ENCODE results near the gene RPAP3.
A peak's percentile ranks its signal among the peaks of the same experiment; 100 is the strongest.

Gene RPAP3

DNA sequence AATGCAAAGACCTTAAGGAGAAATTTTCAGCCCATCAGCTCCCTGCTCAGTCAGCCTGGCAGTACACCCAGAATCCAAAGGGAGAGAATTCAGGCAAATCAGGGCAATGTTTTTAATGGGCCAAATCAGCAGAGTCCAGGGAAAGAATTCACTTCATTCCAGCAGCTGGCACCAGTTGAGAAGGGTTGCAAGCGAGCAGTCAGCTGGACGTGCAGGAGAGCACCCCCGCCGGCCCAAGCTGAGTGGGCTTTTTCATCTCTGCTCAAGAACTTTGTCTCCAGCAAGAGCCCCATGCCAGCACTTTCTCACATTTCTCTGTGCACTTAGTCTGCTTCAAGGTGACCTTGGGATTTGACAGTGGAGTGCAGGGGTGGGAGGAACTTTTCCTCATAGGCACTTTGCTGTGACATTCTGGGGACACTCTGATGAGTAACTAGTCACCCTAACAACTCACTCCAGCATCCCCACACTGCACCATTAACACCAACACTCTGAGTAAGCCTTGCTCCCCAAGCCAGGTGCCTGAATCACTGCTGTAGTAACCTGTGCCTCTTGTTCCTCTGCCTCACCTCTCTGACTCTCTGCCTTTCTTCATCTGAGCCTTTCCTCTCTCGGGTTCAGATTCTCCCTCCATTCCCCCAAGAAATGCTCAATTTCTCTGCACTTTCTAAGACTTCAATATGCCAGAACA lies 17.3 kb upstream of the RPAP3 start:
- peak; percentile 58 for FAIRE-seq
- TF ChIP-seq POLR2A (IDR thresholded peaks at IDR 0.05; ENCODE audit: low read depth, low read length) (no peak), POLR2AphosphoS5 (IDR thresholded peaks at IDR 0.05; ENCODE audit: low read depth, low read length) (no peak), TAF1 (IDR thresholded peaks at IDR 0.05; ENCODE audit: low read depth, low read length) (no peak), POU2F2 (IDR thresholded peaks at IDR 0.05; ENCODE audit: low read depth, low read length) (no peak), PAX5 (IDR thresholded peaks at IDR 0.05; ENCODE audit: insufficient read depth, low read length, severe bottlenecking) (no peak), SPI1 (IDR thresholded peaks at IDR 0.05; ENCODE audit: low read depth, low read length) (no peak)
- DNase-seq (ENCODE audit: insufficient read length, low spot score) = no peak

GRCh38 chr12:47722136-47722834 lies 16.5 kb upstream of the RPAP3 start:
- no peak for TF ChIP-seq POLR2AphosphoS5 (IDR thresholded peaks at IDR 0.05; ENCODE audit: low read depth, low read length)
- TF ChIP-seq POLR2A (IDR thresholded peaks at IDR 0.05; ENCODE audit: low read depth, low read length) = no peak
- TF ChIP-seq TAF1 (IDR thresholded peaks at IDR 0.05; ENCODE audit: low read depth, low read length) = no peak
- TF ChIP-seq POU2F2 (IDR thresholded peaks at IDR 0.05; ENCODE audit: low read depth, low read length) = no peak
- no peak for TF ChIP-seq PAX5 (IDR thresholded peaks at IDR 0.05; ENCODE audit: insufficient read depth, low read length, severe bottlenecking)
- TF ChIP-seq SPI1 (IDR thresholded peaks at IDR 0.05; ENCODE audit: low read depth, low read length) = no peak
- no peak for FAIRE-seq
- DNase-seq (ENCODE audit: insufficient read length, low spot score) = no peak

DNA sequence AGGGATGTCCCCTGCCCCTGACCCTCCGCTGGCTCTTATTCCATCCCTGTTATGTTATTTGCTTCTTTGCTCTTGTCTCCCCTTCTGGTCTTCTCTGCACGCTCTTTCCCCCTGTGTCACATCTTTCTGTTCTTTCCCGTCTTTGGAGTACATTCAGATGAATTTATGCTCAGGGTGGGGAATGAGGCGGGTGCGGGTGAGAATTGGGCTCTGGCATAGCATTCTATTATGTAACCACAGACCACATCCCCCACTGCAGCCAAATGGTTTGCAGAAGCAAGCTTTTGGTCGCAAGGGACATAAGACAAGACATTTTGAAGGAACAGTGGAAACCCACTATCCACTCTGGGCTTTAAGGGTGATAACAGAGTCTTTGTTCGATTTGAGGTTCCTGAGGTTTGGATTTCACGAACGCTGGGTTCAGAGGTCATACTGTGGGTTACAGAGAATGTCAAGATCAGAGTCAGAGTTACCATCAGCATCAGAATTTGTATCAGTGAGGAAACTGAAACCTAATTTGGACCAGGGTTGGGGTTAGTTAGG lies 15.7 kb upstream of the RPAP3 start:
- TF ChIP-seq POLR2AphosphoS5 (IDR thresholded peaks at IDR 0.05; ENCODE audit: low read depth, low read length) (no peak), PAX5 (IDR thresholded peaks at IDR 0.05; ENCODE audit: insufficient read depth, low read length, severe bottlenecking) (no peak), POU2F2 (IDR thresholded peaks at IDR 0.05; ENCODE audit: low read depth, low read length) (no peak), SPI1 (IDR thresholded peaks at IDR 0.05; ENCODE audit: low read depth, low read length) (no peak), POLR2A (IDR thresholded peaks at IDR 0.05; ENCODE audit: low read depth, low read length) (no peak), TAF1 (IDR thresholded peaks at IDR 0.05; ENCODE audit: low read depth, low read length) (no peak)
- DNase-seq (ENCODE audit: insufficient read length, low spot score) (no peak), FAIRE-seq (peak; percentile 23)

DNA sequence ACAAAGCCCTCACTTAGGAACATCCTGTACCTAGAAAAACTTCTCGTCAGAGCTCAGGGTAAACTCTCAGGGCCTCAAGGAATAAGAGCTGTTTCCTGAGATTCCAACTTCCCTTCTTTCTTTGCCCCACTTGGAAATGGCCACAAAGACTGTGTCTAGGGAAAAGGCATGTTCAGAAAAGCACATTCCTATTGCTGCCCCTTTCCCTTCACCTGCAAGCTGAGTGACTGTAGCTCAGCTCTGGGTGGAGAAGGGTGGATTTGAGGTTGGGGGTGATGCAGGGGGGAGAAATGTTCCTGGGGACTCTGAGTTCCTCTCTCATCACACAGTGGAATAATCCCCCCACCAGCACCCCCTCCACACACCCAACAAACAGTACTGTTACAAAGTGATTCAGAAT lies 12.7 kb upstream of the RPAP3 start:
- DNase-seq (ENCODE audit: insufficient read length, low spot score) = no peak
- no peak for FAIRE-seq
- TF ChIP-seq PAX5 (IDR thresholded peaks at IDR 0.05; ENCODE audit: insufficient read depth, low read length, severe bottlenecking) (no peak), SPI1 (IDR thresholded peaks at IDR 0.05; ENCODE audit: low read depth, low read length) (no peak), POLR2A (IDR thresholded peaks at IDR 0.05; ENCODE audit: low read depth, low read length) (no peak), TAF1 (IDR thresholded peaks at IDR 0.05; ENCODE audit: low read depth, low read length) (no peak), POU2F2 (IDR thresholded peaks at IDR 0.05; ENCODE audit: low read depth, low read length) (no peak), POLR2AphosphoS5 (IDR thresholded peaks at IDR 0.05; ENCODE audit: low read depth, low read length) (no peak)

- peak; percentile 80 for FAIRE-seq
- DNase-seq (ENCODE audit: insufficient read length, low spot score) = peak; percentile 61
- TF ChIP-seq TAF1 (IDR thresholded peaks at IDR 0.05; ENCODE audit: low read depth, low read length) (no peak), SPI1 (IDR thresholded peaks at IDR 0.05; ENCODE audit: low read depth, low read length) (no peak), PAX5 (IDR thresholded peaks at IDR 0.05; ENCODE audit: insufficient read depth, low read length, severe bottlenecking) (no peak), POLR2A (IDR thresholded peaks at IDR 0.05; ENCODE audit: low read depth, low read length) (no peak), POLR2AphosphoS5 (IDR thresholded peaks at IDR 0.05; ENCODE audit: low read depth, low read length) (no peak), POU2F2 (IDR thresholded peaks at IDR 0.05; ENCODE audit: low read depth, low read length) (no peak)
Measured at GRCh38 chr12:47717443-47718193, 11.8 kb upstream of the RPAP3 start.

DNA sequence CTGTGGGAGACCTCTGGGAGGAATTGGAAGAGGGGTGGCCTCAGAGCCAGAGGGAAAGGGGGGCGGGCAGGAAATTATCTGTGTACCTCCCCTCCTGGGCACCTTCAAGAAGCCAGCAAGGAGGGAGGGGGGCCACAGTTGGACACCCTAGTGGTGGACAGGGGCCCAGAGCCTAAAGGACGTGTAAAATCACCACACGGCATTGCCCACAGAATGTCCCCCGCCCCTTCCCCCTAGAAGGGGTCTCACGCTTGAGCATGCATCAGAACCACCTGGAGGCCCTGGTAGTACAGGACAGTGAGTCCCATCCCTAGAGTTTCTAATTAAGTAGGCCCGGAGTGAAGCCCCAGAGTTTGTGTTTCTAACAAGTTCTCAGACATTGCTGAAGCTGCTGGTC lies 11.2 kb upstream of the RPAP3 start:
- TF ChIP-seq TAF1 (IDR thresholded peaks at IDR 0.05; ENCODE audit: low read depth, low read length) (no peak), POU2F2 (IDR thresholded peaks at IDR 0.05; ENCODE audit: low read depth, low read length) (no peak), PAX5 (IDR thresholded peaks at IDR 0.05; ENCODE audit: insufficient read depth, low read length, severe bottlenecking) (no peak), SPI1 (IDR thresholded peaks at IDR 0.05; ENCODE audit: low read depth, low read length) (no peak), POLR2A (IDR thresholded peaks at IDR 0.05; ENCODE audit: low read depth, low read length) (no peak), POLR2AphosphoS5 (IDR thresholded peaks at IDR 0.05; ENCODE audit: low read depth, low read length) (no peak)
- no peak for DNase-seq (ENCODE audit: insufficient read length, low spot score)
- FAIRE-seq = no peak

GRCh38 chr12:47715877-47716548 lies 10.2 kb upstream of the RPAP3 start:
- FAIRE-seq (no peak), DNase-seq (ENCODE audit: insufficient read length, low spot score) (no peak)
- TF ChIP-seq TAF1 (IDR thresholded peaks at IDR 0.05; ENCODE audit: low read depth, low read length) (no peak), SPI1 (IDR thresholded peaks at IDR 0.05; ENCODE audit: low read depth, low read length) (no peak), POLR2AphosphoS5 (IDR thresholded peaks at IDR 0.05; ENCODE audit: low read depth, low read length) (no peak), PAX5 (IDR thresholded peaks at IDR 0.05; ENCODE audit: insufficient read depth, low read length, severe bottlenecking) (no peak), POLR2A (IDR thresholded peaks at IDR 0.05; ENCODE audit: low read depth, low read length) (no peak), POU2F2 (IDR thresholded peaks at IDR 0.05; ENCODE audit: low read depth, low read length) (no peak)

- DNase-seq (ENCODE audit: insufficient read length, low spot score) = peak; percentile 53
- TF ChIP-seq POU2F2 (IDR thresholded peaks at IDR 0.05; ENCODE audit: low read depth, low read length) (no peak), POLR2A (IDR thresholded peaks at IDR 0.05; ENCODE audit: low read depth, low read length) (no peak), TAF1 (IDR thresholded peaks at IDR 0.05; ENCODE audit: low read depth, low read length) (no peak), PAX5 (IDR thresholded peaks at IDR 0.05; ENCODE audit: insufficient read depth, low read length, severe bottlenecking) (no peak), POLR2AphosphoS5 (IDR thresholded peaks at IDR 0.05; ENCODE audit: low read depth, low read length) (no peak), SPI1 (IDR thresholded peaks at IDR 0.05; ENCODE audit: low read depth, low read length) (no peak)
- peak; percentile 86 for FAIRE-seq
Measured at GRCh38 chr12:47715393-47715876, 9.6 kb upstream of the RPAP3 start.
